HCT116 (cell line): ENCODE data around the gene NLE1. TPM values are rescaled to one million over a fixed set of nuclear protein-coding genes. Genes with fewer than 3 reads are reported as not detected.

Experiments
- ATAC-seq: fragments of 200-7000 bp; cut with Tn5 transposase; 2 replicates; pipeline ENCODE4 v1.9.1; 2020; ENCODE audit warnings: mild to moderate bottlenecking, moderate library complexity
- BruUV-seq: library from RNA; stranded (reverse); fragments of 400-500 nt; replicated peaks from 2 replicates; lab custom pipeline; 2021; lab: Mats Ljungman, UMichigan
- CTCF ChIA-PET: fragments of 300-600 bp; sonication (Branson Sonifier 250); formaldehyde crosslinking; loops from one replicate; lab custom pipeline; 2021; ENCODE audit warnings: antibody characterized with exemption; lab: Charles Lee
- POLR2A ChIA-PET: fragments of 300-600, 350-600 bp; sonication (Branson Sonifier 250); formaldehyde crosslinking; loops from one replicate; lab custom pipeline; 2021; ENCODE audit warnings: antibody characterized with exemption; lab: Charles Lee
- RAD21 ChIA-PET, 2 experiments: fragments of 300-600 bp; sonication (Branson Sonifier 250); formaldehyde crosslinking; loops; one replicate each; lab custom pipeline; 2023; ENCODE audit warnings: low total read pairs in 2 of 2; ENCODE audit not compliant: uncharacterized antibody in 2 of 2, unreplicated experiment in 2 of 2, low non-redundant PET in 1 of 2; lab: Charles Lee
- DNase-seq: peaks from one replicate; pipeline ENCODE4 v3.0.0-alpha.2; 2010; ENCODE audit warnings: low read depth, low spot score
- H2AFZ ChIP-seq: fragments of 200-600 bp; shearing (Covaris generic), sonication (generic); 2 replicates; pipeline ENCODE4 v1.6.1; 2017; ENCODE audit warnings: low read depth, mixed run types, mixed read lengths, antibody characterized with exemption, low read length; ENCODE audit not compliant: poor library complexity, severe bottlenecking
- H3K27ac ChIP-seq: 2 replicates; pipeline ENCODE4 v1.5.1; 2012; ENCODE audit warnings: low read depth, low read length
- H3K27me3 ChIP-seq: fragments of 200-600 bp; sonication (generic); 2 replicates; pipeline ENCODE4 v1.6.1; 2016; ENCODE audit warnings: mixed run types, low read length, mixed read lengths; ENCODE audit not compliant: insufficient read depth
- H3K36me3 ChIP-seq, 2 experiments: fragments of 200-500 bp in 1 of 2; fragments of 200-600 bp in 1 of 2; sonication (Bioruptor generic) in 1 of 2; sonication (generic) in 1 of 2; 2 replicates each; pipeline versions ENCODE4 v1.5.1 to v1.6.1; 2014 to 2016; ENCODE audit warnings: low read length in 2 of 2, inconsistent platforms in 1 of 2, mixed read lengths in 1 of 2, mixed run types in 1 of 2; ENCODE audit not compliant: insufficient read depth in 2 of 2, control insufficient read depth in 1 of 2
- H3K4me1 ChIP-seq, 2 experiments: fragments of 200-600 bp in 1 of 2; sonication (generic) in 1 of 2; 2 replicates each; pipeline versions ENCODE4 v1.5.1 to v1.6.1; 2012 to 2017; ENCODE audit warnings: low read length in 2 of 2, inconsistent platforms in 1 of 2, mild to moderate bottlenecking in 1 of 2, mixed read lengths in 1 of 2, mixed run types in 1 of 2, moderate library complexity in 1 of 2; ENCODE audit not compliant: insufficient read depth in 2 of 2, control insufficient read depth in 1 of 2
- H3K4me2 ChIP-seq: fragments of 200-600 bp; sonication (generic); 2 replicates; pipeline ENCODE4 v1.6.1; 2017; ENCODE audit warnings: mixed run types, low read length, mixed read lengths
- H3K4me3 ChIP-seq, 2 experiments: fragments of 200-600 bp in 1 of 2; sonication (generic) in 1 of 2; replicated peaks in 1 of 2; 2 replicates each; pipeline ENCODE4 v1.5.1; 2011 to 2016; ENCODE audit warnings: low read length in 2 of 2, control low read depth in 1 of 2, low read depth in 1 of 2, mild to moderate bottlenecking in 1 of 2, mixed read lengths in 1 of 2, mixed run types in 1 of 2
- H3K79me2 ChIP-seq: fragments of 200-600 bp; sonication (generic); 2 replicates; pipeline ENCODE4 v1.6.1; 2017; ENCODE audit warnings: mild to moderate bottlenecking, mixed run types, low read length, moderate library complexity, mixed read lengths; ENCODE audit not compliant: insufficient read depth
- H3K9ac ChIP-seq: fragments of 200-600 bp; sonication (generic); 2 replicates; pipeline ENCODE4 v1.6.1; 2016; ENCODE audit warnings: low read length, mixed read lengths
- H3K9me2 ChIP-seq: fragments of 200-600 bp; sonication (generic), shearing (Covaris generic); 2 replicates; pipeline ENCODE4 v1.6.1; 2017; ENCODE audit warnings: mixed run types, mild to moderate bottlenecking, moderate library complexity; ENCODE audit not compliant: insufficient read depth
- H3K9me3 ChIP-seq, 2 experiments: fragments of 200-500 bp in 1 of 2; fragments of 200-600 bp in 1 of 2; sonication (Bioruptor generic) in 1 of 2; sonication (generic) in 1 of 2; 2 replicates each; pipeline ENCODE4 v1.6.1; 2014 to 2017; ENCODE audit warnings: low read length in 2 of 2, mixed read lengths in 2 of 2, inconsistent platforms in 1 of 2, low read depth in 1 of 2, mild to moderate bottlenecking in 1 of 2, mixed run types in 1 of 2, moderate library complexity in 1 of 2; ENCODE audit not compliant: control insufficient read depth in 1 of 2, insufficient read depth in 1 of 2
- H4K20me1 ChIP-seq: fragments of 200-600 bp; sonication (generic), shearing (Covaris generic); 2 replicates; pipeline ENCODE4 v1.6.1; 2017; ENCODE audit warnings: mixed run types, mild to moderate bottlenecking, moderate library complexity; ENCODE audit not compliant: insufficient read depth
- ATF3 ChIP-seq: IDR thresholded peaks from 2 replicates; pipeline ENCODE4 v1.6.1; 2012
- CEBPB ChIP-seq: IDR thresholded peaks from 2 replicates; pipeline ENCODE4 v1.6.1; 2012; ENCODE audit warnings: low read depth
- CTCF ChIP-seq, 3 experiments: fragments of 200-600 bp in 1 of 3; sonication (generic) in 1 of 3; IDR thresholded peaks in 2 of 3; conservative IDR thresholded peaks in 1 of 3; 2 replicates each; pipeline ENCODE4 v1.5.1; 2012 to 2017; ENCODE audit warnings: low read depth in 2 of 3, low read length in 2 of 3, antibody characterized with exemption in 1 of 3, borderline replicate concordance in 1 of 3, control low read depth in 1 of 3, mild to moderate bottlenecking in 1 of 3, mixed read lengths in 1 of 3, mixed run types in 1 of 3, moderate library complexity in 1 of 3; ENCODE audit not compliant: insufficient read depth in 1 of 3
- EGR1 ChIP-seq: IDR thresholded peaks from 2 replicates; pipeline ENCODE4 v1.6.1; 2012; ENCODE audit warnings: low read depth
- EZH2 ChIP-seq: fragments of 200-600 bp; sonication (generic); IDR thresholded peaks from 2 replicates; pipeline ENCODE4 v1.6.1; 2017; ENCODE audit warnings: antibody characterized with exemption, mixed run types
- FOSL1 ChIP-seq: IDR thresholded peaks from 2 replicates; pipeline ENCODE4 v1.6.1; 2012; ENCODE audit warnings: low read depth
- YY1 ChIP-seq: IDR thresholded peaks from 2 replicates; pipeline ENCODE4 v1.6.1; 2011; ENCODE audit warnings: low read length, low read depth, moderate library complexity, mild to moderate bottlenecking; ENCODE audit not compliant: insufficient replicate concordance; ENCODE audit errors: extremely low read depth
- ZBTB33 ChIP-seq: IDR thresholded peaks from 2 replicates; pipeline ENCODE4 v1.6.1; 2011; ENCODE audit warnings: mild to moderate bottlenecking, low read length, moderate library complexity; ENCODE audit not compliant: insufficient replicate concordance; ENCODE audit errors: extremely low read depth
- ZFX ChIP-seq: fragments of 450-650 bp; IDR thresholded peaks from 2 replicates; pipeline ENCODE4 v1.6.1; 2017
- ZNF274 ChIP-seq: fragments of 200-500 bp; sonication (Bioruptor generic); IDR thresholded peaks from 2 replicates; pipeline ENCODE4 v1.6.1; 2014; ENCODE audit warnings: mild to moderate bottlenecking, low read depth, low read length, inconsistent platforms
- intact Hi-C: fragments of 100-400 bp; cut with micrococcal nuclease; formaldehyde crosslinking; loops from 2 replicates; pipeline ENCODE4 v1.10.0; 2022
- total RNA-seq: library from RNA; stranded (reverse); gene quantifications from one replicate; pipeline ENCODE4 v1.2.1, GENCODE V29; 2021; ENCODE audit not compliant: unreplicated experiment

NLE1 gene
- total RNA-seq, 1 experiment from 2014 or later: 55.5 TPM

- POLR2A ChIA-PET: no interaction called here
- no peak for DNase-seq
- no peak for ATAC-seq
- CTCF ChIA-PET: no interaction called here
- Histone ChIP-seq H3K4me1 (no peaks in the 10 kb centered on the region), H3K9me3 (no peaks in the 10 kb centered on the region), H3K36me3 (no peaks in the 10 kb centered on the region), H3K4me3 (no peak overlapping the region), H3K79me2 (no peaks in the 10 kb centered on the region), H3K4me2 (no peak overlapping the region), H3K9me2 (no peaks in the 10 kb centered on the region), H3K27me3 (no peaks in the 10 kb centered on the region), H4K20me1 (no peaks in the 10 kb centered on the region), H2AFZ (no peak overlapping the region), H3K27ac (no peak overlapping the region), H3K9ac (no peak overlapping the region)
- intact Hi-C loops: no loop called here
- no peak for TF ChIP-seq ZBTB33
- TF ChIP-seq EGR1: no peak
- no peak for TF ChIP-seq YY1
- TF ChIP-seq CEBPB: no peak
- TF ChIP-seq ATF3: no peak
- no peak for TF ChIP-seq FOSL1
- no peak for TF ChIP-seq ZNF274
- TF ChIP-seq ZFX: no peak
- no peak for TF ChIP-seq EZH2
- no peak for TF ChIP-seq CTCF (IDR thresholded peaks at IDR 0.05 in 2 of 3, conservative IDR thresholded peaks at IDR 0.05 in 1 of 3; ENCODE audit: borderline replicate concordance in 1 of 3, insufficient read depth in 1 of 3, low read depth in 2 of 3, low read length in 2 of 3)
- RAD21 ChIA-PET: no interaction called here
- BruUV-seq: no TSS peak
These were observed 6.0 kb upstream of the NLE1 start for GRCh38 chr17:35148144-35148543.
